K562 (cell line): ENCODE results near the gene TIMM23. TPM values are rescaled to one million over a fixed set of nuclear protein-coding genes. Genes with fewer than 3 reads are reported as not detected.

Experiments
- BRF1 ChIP-seq: IDR thresholded peaks from 3 replicates; pipeline ENCODE4 v1.6.1; 2011; ENCODE audit warnings: borderline replicate concordance, mild to moderate bottlenecking; ENCODE audit not compliant: insufficient read length; ENCODE audit errors: extremely low read depth
- CBX5 ChIP-seq: IDR thresholded peaks from 2 replicates; pipeline ENCODE4 v1.6.1; 2014; ENCODE audit warnings: low read depth, borderline replicate concordance
- CUX1 ChIP-seq: fragments of 200-800 bp; sonication (Bioruptor generic); IDR thresholded peaks from 2 replicates; pipeline ENCODE4 v1.6.1; 2016; ENCODE audit warnings: missing genetic modification characterization, missing compliant biosample characterization
- KDM4B ChIP-seq, 2 experiments: fragments of 450-650 bp in 1 of 2; sonication (generic) in 1 of 2; IDR thresholded peaks; 2 replicates each; pipeline ENCODE4 v1.6.1; 2016 to 2017; ENCODE audit warnings: borderline replicate concordance in 2 of 2, antibody characterized with exemption in 1 of 2, low read depth in 1 of 2, mild to moderate bottlenecking in 1 of 2
- MCM3 ChIP-seq: fragments of 450-650 bp; IDR thresholded peaks from 2 replicates; pipeline ENCODE4 v1.6.1; 2016
- NFRKB ChIP-seq: fragments of 450-650 bp; IDR thresholded peaks from 2 replicates; pipeline ENCODE4 v1.6.1; 2016; ENCODE audit warnings: low read depth
- ZBTB40 ChIP-seq, 2 experiments: fragments of 450-650 bp in 1 of 2; sonication (generic) in 1 of 2; formaldehyde crosslinking in 1 of 2; IDR thresholded peaks; 2 replicates each; pipeline versions ENCODE4 v1.7.1 to v1.9.0; 2016 to 2022; ENCODE audit warnings: inconsistent platforms in 1 of 2, mild to moderate bottlenecking in 1 of 2, missing genetic modification reagents in 1 of 2
- ZBTB5 ChIP-seq: fragments of 450-650 bp; IDR thresholded peaks from 2 replicates; pipeline ENCODE4 v1.6.1; 2017; ENCODE audit warnings: antibody characterized with exemption
- ZNF696 ChIP-seq: fragments of 250-450 bp; sonication (Bioruptor Pico); conservative IDR thresholded peaks from 2 replicates; pipeline ENCODE4 v1.4.0; 2020; ENCODE audit warnings: mild to moderate bottlenecking, moderate library complexity
- polyA plus RNA-seq, 8 experiments: library from polyadenylated mRNA; depleted of rRNA in 4 of 8; stranded (reverse) in 5 of 8; unstranded in 3 of 8; fragments of >200 nt; fragmentation: Nextera tagmentation in 2 of 8; fragmentation: Illumina TruSeq in 1 of 8; extraction: Ambion mirVana in 2 of 8; extraction: Trizol in 1 of 8; gene quantifications; 2 replicates each; pipeline versions ENCODE4 v1.2.1 to v1.2.3, GENCODE V29; 2011 to 2014; ENCODE audit warnings: inconsistent platforms in 1 of 8, missing spikeins in 1 of 8
- total RNA-seq, 7 experiments: library from RNA; depleted of rRNA in 6 of 7; stranded (reverse); fragments of >200 nt in 6 of 7; fragmentation: Illumina TruSeq in 2 of 7; extraction: Trizol in 2 of 7; gene quantifications; 2 replicates each; pipeline versions ENCODE4 v1.2.1 to v1.2.3, GENCODE V29; 2011 to 2021; ENCODE audit warnings: low replicate concordance in 1 of 7

Gene TIMM23
- total and polyA plus RNA-seq, 9 of the 15 experiments (the other 6 are each of a cell fraction or from before 2014, with no cell fraction given): 148 to 280 (median 183) TPM

- TF ChIP-seq ZBTB40 (IDR thresholded peaks at IDR 0.05) (0 out of 2 replicates have a peak, but pooled peaks have one; percentile 17), ZBTB40 (CRISPR knock-in tag; IDR thresholded peaks at IDR 0.05) (no peak), NFRKB (no peak), KDM4B (IDR thresholded peaks at IDR 0.05; ENCODE audit: borderline replicate concordance in 2 of 2, low read depth in 1 of 2) (peak in 1 of 2 experiments; percentile 95; a peak in 2 of 4 replicates), ZNF696 (CRISPR knock-in tag) (no peak), MCM3 (no peak), BRF1 (no peak), CBX5 (peak; percentile 9; the same call in 1 of the 2 replicates), ZBTB5 (no peak), CUX1 (CRISPR knock-in tag) (no peak)
These were observed 50.9 kb downstream of the TIMM23 start (continued) for GRCh38 chr10:46022978-46023702.
